GM10248 (cell line): ENCODE results near the gene FGF18.

Experiments used
- CTCF ChIA-PET: fragments of 300-600 bp; sonication (Branson Sonifier 250); formaldehyde crosslinking; extraction: SDS; loops from one replicate; lab custom pipeline; 2021; ENCODE audit warnings: antibody characterized with exemption; lab: Yijun Ruan, JAX
- POLR2A ChIA-PET: fragments of 350-650 bp; sonication (Branson Sonifier 250); formaldehyde crosslinking; extraction: SDS; loops from one replicate; lab custom pipeline; 2020; ENCODE audit warnings: antibody characterized with exemption; lab: Yijun Ruan, JAX
- DNase-seq: peaks from one replicate; pipeline ENCODE4 v3.0.0; 2012; ENCODE audit errors: extremely low spot score
- TF ChIP-seq, protein P1 (sequence below): IDR thresholded peaks from 2 replicates; pipeline ENCODE4 v1.5.1; 2012; ENCODE audit warnings: mild to moderate bottlenecking, low read depth; ENCODE audit errors: extremely low read depth, missing control alignments, control extremely low read depth

Gene FGF18

DNA sequence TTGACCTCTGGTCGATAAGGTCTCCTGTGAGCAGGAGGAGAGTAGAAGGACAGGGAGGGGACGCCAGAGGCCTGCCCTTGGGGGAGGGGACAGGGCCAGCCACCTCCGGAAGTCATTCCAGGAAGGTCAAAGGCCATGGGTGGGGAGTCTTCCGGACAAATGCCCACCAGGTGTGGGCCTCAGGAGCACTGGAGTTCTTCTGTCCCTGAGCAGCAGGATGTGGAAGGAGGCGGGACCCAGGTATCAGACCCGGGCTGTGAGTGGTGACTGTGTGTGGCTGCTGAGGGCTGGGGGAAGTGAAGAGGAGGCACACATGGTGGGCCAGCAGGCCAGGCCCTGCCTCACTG, 13.9 kb downstream of the FGF18 start:
- TF ChIP-seq, protein P1, sequence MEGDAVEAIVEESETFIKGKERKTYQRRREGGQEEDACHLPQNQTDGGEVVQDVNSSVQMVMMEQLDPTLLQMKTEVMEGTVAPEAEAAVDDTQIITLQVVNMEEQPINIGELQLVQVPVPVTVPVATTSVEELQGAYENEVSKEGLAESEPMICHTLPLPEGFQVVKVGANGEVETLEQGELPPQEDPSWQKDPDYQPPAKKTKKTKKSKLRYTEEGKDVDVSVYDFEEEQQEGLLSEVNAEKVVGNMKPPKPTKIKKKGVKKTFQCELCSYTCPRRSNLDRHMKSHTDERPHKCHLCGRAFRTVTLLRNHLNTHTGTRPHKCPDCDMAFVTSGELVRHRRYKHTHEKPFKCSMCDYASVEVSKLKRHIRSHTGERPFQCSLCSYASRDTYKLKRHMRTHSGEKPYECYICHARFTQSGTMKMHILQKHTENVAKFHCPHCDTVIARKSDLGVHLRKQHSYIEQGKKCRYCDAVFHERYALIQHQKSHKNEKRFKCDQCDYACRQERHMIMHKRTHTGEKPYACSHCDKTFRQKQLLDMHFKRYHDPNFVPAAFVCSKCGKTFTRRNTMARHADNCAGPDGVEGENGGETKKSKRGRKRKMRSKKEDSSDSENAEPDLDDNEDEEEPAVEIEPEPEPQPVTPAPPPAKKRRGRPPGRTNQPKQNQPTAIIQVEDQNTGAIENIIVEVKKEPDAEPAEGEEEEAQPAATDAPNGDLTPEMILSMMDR, result no peak
- CTCF ChIA-PET, result no interaction called here
- POLR2A ChIA-PET, result no interaction called here
- no peak for DNase-seq

DNA sequence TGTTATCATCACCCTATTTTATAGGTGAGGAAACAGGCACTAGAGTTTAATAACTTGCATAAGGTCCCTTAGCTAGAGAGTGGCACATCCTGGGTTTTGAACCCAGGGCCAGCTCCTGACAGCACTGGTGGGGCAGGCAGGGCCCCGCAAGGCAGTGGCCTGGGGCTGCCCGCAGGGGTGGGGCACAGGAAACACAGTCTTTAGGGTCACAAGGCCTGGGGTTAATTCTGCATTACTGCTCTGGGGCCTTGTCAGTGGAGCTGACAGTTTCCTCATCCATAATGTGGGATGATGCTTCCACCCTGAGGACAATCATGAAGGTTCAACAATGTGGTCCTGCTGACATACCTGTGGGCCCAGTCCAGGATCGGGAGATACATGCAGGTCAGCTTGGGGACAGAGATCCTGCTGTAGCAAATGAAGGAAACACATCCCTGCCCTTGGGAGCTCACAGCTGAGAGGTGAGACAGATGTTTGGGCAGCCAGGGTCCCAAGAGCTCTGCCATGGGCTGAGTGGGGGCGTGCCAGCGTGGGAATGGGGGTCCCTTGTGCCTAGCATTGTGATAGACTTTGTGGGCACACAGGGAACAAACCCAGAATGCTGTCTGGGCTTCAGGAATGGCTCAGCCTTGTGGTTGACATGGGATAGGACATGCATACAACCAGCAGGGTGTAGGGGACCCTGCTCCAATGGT, 14.7 kb downstream of the FGF18 start:
- ChIA-PET CTCF (no interaction called here), POLR2A (no interaction called here)
- no peak for DNase-seq
- TF ChIP-seq, protein P1, result no peak

DNA sequence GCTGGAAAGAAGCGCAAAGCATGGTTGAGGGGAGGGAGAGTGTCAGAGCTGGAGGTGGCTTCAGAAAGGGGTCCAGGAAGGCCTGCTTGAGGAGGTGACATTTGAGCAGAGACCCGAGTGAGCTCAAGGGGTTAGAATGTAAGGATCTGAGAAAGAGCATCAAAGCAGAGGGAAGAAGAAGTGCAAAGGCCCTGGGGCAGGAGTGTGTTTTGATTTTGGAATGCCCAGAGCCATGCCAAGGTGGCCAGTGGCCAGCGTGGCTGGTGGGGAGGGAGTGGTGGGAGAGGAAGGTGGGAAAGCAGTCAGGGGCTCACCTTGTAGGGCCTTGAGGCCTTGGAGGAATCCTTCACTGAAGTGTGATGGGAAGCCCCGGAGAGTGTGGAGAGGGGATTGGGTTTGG, 15.4 kb downstream of the FGF18 start:
- no peak for DNase-seq
- ChIA-PET CTCF (interaction anchor here (1.1 kb wide), 1 partner anchor 12 kb away, joined by 3 read pairs; no protein-coding TSS in a partner anchor), POLR2A (no interaction called here)
- TF ChIP-seq, protein P1, result no peak

DNA sequence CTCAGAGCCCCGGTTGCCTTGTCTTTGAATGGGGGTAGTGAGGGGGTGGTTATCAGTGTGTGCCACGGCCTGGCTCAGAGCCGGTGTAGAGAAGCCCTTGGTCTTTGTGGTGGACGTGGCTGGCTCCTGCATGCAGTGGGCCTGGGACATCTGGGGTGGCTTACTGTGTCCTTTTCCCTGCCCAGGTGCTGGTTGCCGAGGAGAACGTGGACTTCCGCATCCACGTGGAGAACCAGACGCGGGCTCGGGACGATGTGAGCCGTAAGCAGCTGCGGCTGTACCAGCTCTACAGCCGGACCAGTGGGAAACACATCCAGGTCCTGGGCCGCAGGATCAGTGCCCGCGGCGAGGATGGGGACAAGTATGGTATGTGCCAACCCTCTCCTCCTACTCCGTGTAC, 16.5 kb downstream of the FGF18 start:
- CTCF ChIA-PET, result interaction anchor here (1.1 to 1.8 kb wide), 2 partner anchors 9 to 11 kb away, joined by 3 to 4 read pairs; no protein-coding TSS in a partner anchor
- TF ChIP-seq, protein P1, result no peak
- DNase-seq, result no peak
- POLR2A ChIA-PET, result no interaction called here

DNA sequence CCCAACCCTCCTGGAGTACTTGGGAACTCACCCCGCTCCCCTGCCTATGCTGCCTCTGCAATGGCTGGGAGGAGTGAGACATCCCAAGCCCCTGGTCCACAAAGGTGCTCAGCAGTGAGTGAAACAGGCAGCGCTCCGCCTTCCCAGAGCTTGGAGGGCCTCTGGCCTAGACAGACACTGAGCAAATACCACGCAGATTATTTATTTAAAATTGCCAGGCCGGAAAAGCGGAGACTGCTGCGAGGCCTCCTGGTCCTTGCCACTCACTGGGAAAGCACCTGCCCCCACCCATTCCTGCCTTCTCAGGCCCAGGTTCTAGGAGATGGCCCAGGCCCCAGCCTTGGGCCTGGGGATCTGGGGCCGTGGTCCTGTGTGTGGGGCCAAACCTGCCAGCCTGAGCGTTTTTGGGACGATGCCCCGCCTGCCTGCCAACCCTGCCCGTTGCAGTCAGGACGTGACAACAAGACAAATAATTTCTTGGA, 17.4 kb downstream of the FGF18 start:
- TF ChIP-seq, protein P1, result no peak
- no peak for DNase-seq
- ChIA-PET CTCF (interaction anchor here (1.8 kb wide), 1 partner anchor 10 kb away, joined by 4 read pairs; no protein-coding TSS in a partner anchor), POLR2A (no interaction called here)

DNA sequence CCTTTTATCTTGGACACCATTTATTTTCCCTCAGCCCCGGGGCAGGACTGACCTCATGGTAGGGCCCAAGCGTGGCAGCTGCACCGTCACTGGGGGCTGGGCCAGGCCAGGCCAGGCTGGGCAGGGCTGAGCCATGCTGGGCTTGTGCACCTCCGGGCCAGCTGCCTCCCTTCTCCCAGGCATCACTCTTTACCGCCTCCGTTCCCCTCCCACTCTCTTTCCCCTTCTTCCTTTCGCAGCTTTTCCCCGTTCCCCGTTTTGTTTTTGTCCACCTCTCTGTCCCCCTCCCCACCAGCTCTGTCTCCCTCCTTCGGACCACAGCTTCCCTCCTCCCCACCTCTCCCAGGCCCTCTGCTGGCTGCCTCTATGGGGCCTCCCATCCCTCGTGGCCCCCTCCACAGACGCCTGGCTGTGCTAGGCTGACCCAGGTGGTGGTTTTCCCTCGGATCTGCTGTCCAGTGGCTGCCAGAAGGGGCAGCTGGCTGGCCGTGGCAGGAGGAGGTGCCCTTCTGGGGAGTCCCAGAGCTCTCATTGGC, 17.9 kb downstream of the FGF18 start:
- ChIA-PET CTCF (interaction anchor here (1.8 kb wide), 1 partner anchor 10 kb away, joined by 4 read pairs; no protein-coding TSS in a partner anchor), POLR2A (no interaction called here)
- no peak for DNase-seq
- TF ChIP-seq, protein P1, result no peak
